GM21447 (cell line): Measurements from ENCODE around the gene DCUN1D4.

Experiments
- ATAC-seq: cut with Tn5 transposase; IDR thresholded peaks from one replicate; pipeline ENCODE4 v1.9.1; 2021; ENCODE audit not compliant: unreplicated experiment

DCUN1D4 gene

GRCh38 chr4:51960486-51960885, 117.5 kb downstream of the DCUN1D4 start:
- ATAC-seq: no peak

GRCh38 chr4:51963841-51964517, 121.0 kb downstream of the DCUN1D4 start:
- ATAC-seq: no peak

- no peak for ATAC-seq
These were observed 122.9 kb downstream of the DCUN1D4 start for GRCh38 chr4:51965862-51966261.
